HL-60/S4 (cell line): Measurements from ENCODE around the gene FOXB2.

Experiments used
- in situ Hi-C: fragments of 300-500 bp; cut with MboI; formaldehyde crosslinking; loops from 2 replicates; pipeline ENCODE4 v1.14.3; 2022; ENCODE audit warnings: low sequenced_read_pairs

Gene FOXB2

GRCh38 chr9:77015327-77016048 is 4.0 kb upstream of the FOXB2 start:
- in situ Hi-C loops, result no loop called here

- in situ Hi-C loops, result no loop called here
Observed at GRCh38 chr9:77016121-77016525, 3.3 kb upstream of the FOXB2 start.

- in situ Hi-C loops, result no loop called here
Observed at GRCh38 chr9:77016526-77017504, 2.6 kb upstream of the FOXB2 start.

- in situ Hi-C loops, result no loop called here
Observed at GRCh38 chr9:77017505-77017894, 2.0 kb upstream of the FOXB2 start.

GRCh38 chr9:77018058-77018968 is 1.1 kb upstream of the FOXB2 start:
- in situ Hi-C loops, result no loop called here

- in situ Hi-C loops, result no loop called here
Observed at GRCh38 chr9:77018969-77019235, 553 bp upstream of the FOXB2 start.

- in situ Hi-C loops, result no loop called here
Observed at GRCh38 chr9:77019926-77020412, 514 bp downstream of the FOXB2 start.

- in situ Hi-C loops, result no loop called here
Observed at GRCh38 chr9:77020413-77021290, 1.2 kb downstream of the FOXB2 start.

- in situ Hi-C loops, result no loop called here
Observed at GRCh38 chr9:77021291-77021894, 1.9 kb downstream of the FOXB2 start.

GRCh38 chr9:77021922-77022782 is 2.7 kb downstream of the FOXB2 start:
- in situ Hi-C loops, result no loop called here

- in situ Hi-C loops, result no loop called here
Observed at GRCh38 chr9:77022783-77023440, 3.5 kb downstream of the FOXB2 start.

- in situ Hi-C loops, result no loop called here
Observed at GRCh38 chr9:77023726-77024125, 4.3 kb downstream of the FOXB2 start.

- in situ Hi-C loops, result no loop called here
Observed at GRCh38 chr9:77024776-77025545, 5.5 kb downstream of the FOXB2 start.

- in situ Hi-C loops, result no loop called here
Observed at GRCh38 chr9:77028478-77028877, 9.0 kb downstream of the FOXB2 start.

GRCh38 chr9:77030045-77030444 is 10.6 kb downstream of the FOXB2 start:
- in situ Hi-C loops, result no loop called here

GRCh38 chr9:77038281-77039036 is 19.0 kb downstream of the FOXB2 start:
- in situ Hi-C loops, result no loop called here

GRCh38 chr9:77040340-77040739 is 20.9 kb downstream of the FOXB2 start:
- in situ Hi-C loops, result no loop called here
